ENCODE data around the gene NAA50.
A peak's percentile ranks its signal among the peaks of the same experiment; 100 is the strongest.

Gene NAA50

GRCh38 chr3:113741620-113742019 is 4.4 kb downstream of the NAA50 start:
- peak; percentile 24 for DNase-seq

- DNase-seq: no peak
Measured at GRCh38 chr3:113741086-113741485, 5.0 kb downstream of the NAA50 start.

GRCh38 chr3:113736548-113737089 is 9.4 kb downstream of the NAA50 start:
- peak; percentile 70 for DNase-seq

GRCh38 chr3:113731694-113732093 is 14.4 kb downstream of the NAA50 start:
- DNase-seq: no peak

- DNase-seq: no peak
Measured at GRCh38 chr3:113730550-113730949, 15.5 kb downstream of the NAA50 start.

GRCh38 chr3:113728661-113729060 is 17.4 kb downstream of the NAA50 start:
- no peak for DNase-seq

GRCh38 chr3:113721636-113722035 is 24.4 kb downstream of the NAA50 start:
- DNase-seq: no peak

- no peak for DNase-seq
Measured at GRCh38 chr3:113719758-113720157, 26.3 kb downstream of the NAA50 start.

GRCh38 chr3:113719294-113719693 is 26.8 kb downstream of the NAA50 start:
- no peak for DNase-seq

- no peak for DNase-seq
Measured at GRCh38 chr3:113717818-113718217, 28.2 kb downstream of the NAA50 start.

GRCh38 chr3:113717308-113717707 is 28.7 kb downstream of the NAA50 start:
- no peak for DNase-seq

- no peak for DNase-seq
Measured at GRCh38 chr3:113714702-113715101, 31.3 kb downstream of the NAA50 start.

- DNase-seq: no peak
Measured at GRCh38 chr3:113712129-113712528, 33.9 kb downstream of the NAA50 start.

GRCh38 chr3:113707835-113708234 is 38.2 kb downstream of the NAA50 start:
- DNase-seq: no peak

- DNase-seq: no peak
Measured at GRCh38 chr3:113698956-113699355, 47.1 kb downstream of the NAA50 start.

- no peak for DNase-seq
Measured at GRCh38 chr3:113698213-113698742, 47.8 kb downstream of the NAA50 start.

GRCh38 chr3:113697500-113698090 is 48.5 kb downstream of the NAA50 start:
- DNase-seq: no peak

GRCh38 chr3:113696658-113697499 is 49.2 kb downstream of the NAA50 start:
- DNase-seq: peak; percentile 99

- DNase-seq: peak; percentile 59
Measured at GRCh38 chr3:113695786-113696645, 50.0 kb downstream of the NAA50 start, which contains the start of gene USF3. TSS of gene USF3 (minus strand) at chr3:113696642. CDS start at chr3:113674878, 21,764 bp downstream.

GRCh38 chr3:113695431-113695785 is 50.6 kb downstream of the NAA50 start:
- no peak for DNase-seq

GRCh38 chr3:113690482-113690881 is 55.6 kb downstream of the NAA50 start:
- DNase-seq: no peak

GRCh38 chr3:113685956-113686721 is 59.9 kb downstream of the NAA50 start:
- peak; percentile 69 for DNase-seq
